HCT116 (cell line): Measurements from ENCODE around the gene OPRL1. TPM values are rescaled to one million over a fixed set of nuclear protein-coding genes. Genes with fewer than 3 reads are reported as not detected.

Experiments used
- ATAC-seq: fragments of 200-7000 bp; cut with Tn5 transposase; 2 replicates; pipeline ENCODE4 v1.9.1; 2020; ENCODE audit warnings: mild to moderate bottlenecking, moderate library complexity
- BruUV-seq: library from RNA; stranded (reverse); fragments of 400-500 nt; replicated peaks from 2 replicates; lab custom pipeline; 2021; lab: Mats Ljungman, UMichigan
- CTCF ChIA-PET: fragments of 300-600 bp; sonication (Branson Sonifier 250); formaldehyde crosslinking; loops from one replicate; lab custom pipeline; 2021; ENCODE audit warnings: antibody characterized with exemption; lab: Charles Lee
- POLR2A ChIA-PET: fragments of 300-600, 350-600 bp; sonication (Branson Sonifier 250); formaldehyde crosslinking; loops from one replicate; lab custom pipeline; 2021; ENCODE audit warnings: antibody characterized with exemption; lab: Charles Lee
- RAD21 ChIA-PET, 2 experiments: fragments of 300-600 bp; sonication (Branson Sonifier 250); formaldehyde crosslinking; loops; one replicate each; lab custom pipeline; 2023; ENCODE audit warnings: low total read pairs in 2 of 2; ENCODE audit not compliant: uncharacterized antibody in 2 of 2, unreplicated experiment in 2 of 2, low non-redundant PET in 1 of 2; lab: Charles Lee
- DNase-seq: peaks from one replicate; pipeline ENCODE4 v3.0.0-alpha.2; 2010; ENCODE audit warnings: low read depth, low spot score
- H2AFZ ChIP-seq: fragments of 200-600 bp; shearing (Covaris generic), sonication (generic); 2 replicates; pipeline ENCODE4 v1.6.1; 2017; ENCODE audit warnings: low read depth, mixed run types, mixed read lengths, antibody characterized with exemption, low read length; ENCODE audit not compliant: poor library complexity, severe bottlenecking
- H3K27ac ChIP-seq: 2 replicates; pipeline ENCODE4 v1.5.1; 2012; ENCODE audit warnings: low read depth, low read length
- H3K27me3 ChIP-seq: fragments of 200-600 bp; sonication (generic); 2 replicates; pipeline ENCODE4 v1.6.1; 2016; ENCODE audit warnings: mixed run types, low read length, mixed read lengths; ENCODE audit not compliant: insufficient read depth
- H3K36me3 ChIP-seq, 2 experiments: fragments of 200-500 bp in 1 of 2; fragments of 200-600 bp in 1 of 2; sonication (Bioruptor generic) in 1 of 2; sonication (generic) in 1 of 2; 2 replicates each; pipeline versions ENCODE4 v1.5.1 to v1.6.1; 2014 to 2016; ENCODE audit warnings: low read length in 2 of 2, inconsistent platforms in 1 of 2, mixed read lengths in 1 of 2, mixed run types in 1 of 2; ENCODE audit not compliant: insufficient read depth in 2 of 2, control insufficient read depth in 1 of 2
- H3K4me1 ChIP-seq, 2 experiments: fragments of 200-600 bp in 1 of 2; sonication (generic) in 1 of 2; 2 replicates each; pipeline versions ENCODE4 v1.5.1 to v1.6.1; 2012 to 2017; ENCODE audit warnings: low read length in 2 of 2, inconsistent platforms in 1 of 2, mild to moderate bottlenecking in 1 of 2, mixed read lengths in 1 of 2, mixed run types in 1 of 2, moderate library complexity in 1 of 2; ENCODE audit not compliant: insufficient read depth in 2 of 2, control insufficient read depth in 1 of 2
- H3K4me2 ChIP-seq: fragments of 200-600 bp; sonication (generic); 2 replicates; pipeline ENCODE4 v1.6.1; 2017; ENCODE audit warnings: mixed run types, low read length, mixed read lengths
- H3K4me3 ChIP-seq, 2 experiments: fragments of 200-600 bp in 1 of 2; sonication (generic) in 1 of 2; replicated peaks in 1 of 2; 2 replicates each; pipeline ENCODE4 v1.5.1; 2011 to 2016; ENCODE audit warnings: low read length in 2 of 2, control low read depth in 1 of 2, low read depth in 1 of 2, mild to moderate bottlenecking in 1 of 2, mixed read lengths in 1 of 2, mixed run types in 1 of 2
- H3K79me2 ChIP-seq: fragments of 200-600 bp; sonication (generic); 2 replicates; pipeline ENCODE4 v1.6.1; 2017; ENCODE audit warnings: mild to moderate bottlenecking, mixed run types, low read length, moderate library complexity, mixed read lengths; ENCODE audit not compliant: insufficient read depth
- H3K9ac ChIP-seq: fragments of 200-600 bp; sonication (generic); 2 replicates; pipeline ENCODE4 v1.6.1; 2016; ENCODE audit warnings: low read length, mixed read lengths
- H3K9me2 ChIP-seq: fragments of 200-600 bp; sonication (generic), shearing (Covaris generic); 2 replicates; pipeline ENCODE4 v1.6.1; 2017; ENCODE audit warnings: mixed run types, mild to moderate bottlenecking, moderate library complexity; ENCODE audit not compliant: insufficient read depth
- H3K9me3 ChIP-seq, 2 experiments: fragments of 200-500 bp in 1 of 2; fragments of 200-600 bp in 1 of 2; sonication (Bioruptor generic) in 1 of 2; sonication (generic) in 1 of 2; 2 replicates each; pipeline ENCODE4 v1.6.1; 2014 to 2017; ENCODE audit warnings: low read length in 2 of 2, mixed read lengths in 2 of 2, inconsistent platforms in 1 of 2, low read depth in 1 of 2, mild to moderate bottlenecking in 1 of 2, mixed run types in 1 of 2, moderate library complexity in 1 of 2; ENCODE audit not compliant: control insufficient read depth in 1 of 2, insufficient read depth in 1 of 2
- H4K20me1 ChIP-seq: fragments of 200-600 bp; sonication (generic), shearing (Covaris generic); 2 replicates; pipeline ENCODE4 v1.6.1; 2017; ENCODE audit warnings: mixed run types, mild to moderate bottlenecking, moderate library complexity; ENCODE audit not compliant: insufficient read depth
- ATF3 ChIP-seq: IDR thresholded peaks from 2 replicates; pipeline ENCODE4 v1.6.1; 2012
- CBX3 ChIP-seq: IDR thresholded peaks from 2 replicates; pipeline ENCODE4 v1.6.1; 2012; ENCODE audit warnings: low read depth
- CEBPB ChIP-seq: IDR thresholded peaks from 2 replicates; pipeline ENCODE4 v1.6.1; 2012; ENCODE audit warnings: low read depth
- ELF1 ChIP-seq: IDR thresholded peaks from 2 replicates; pipeline ENCODE4 v1.6.1; 2012; ENCODE audit warnings: low read depth, borderline replicate concordance
- EZH2phosphoT487 ChIP-seq: fragments of 200-600 bp; IDR thresholded peaks from 2 replicates; pipeline ENCODE4 v1.6.1; 2018; ENCODE audit warnings: antibody characterized with exemption, borderline replicate concordance
- JUND ChIP-seq: IDR thresholded peaks from 2 replicates; pipeline ENCODE4 v1.6.1; 2012
- RAD21 ChIP-seq: IDR thresholded peaks from 2 replicates; pipeline ENCODE4 v1.6.1; 2012; ENCODE audit warnings: low read depth, mild to moderate bottlenecking
- SIN3A ChIP-seq: IDR thresholded peaks from 2 replicates; pipeline ENCODE4 v1.6.1; 2012; ENCODE audit warnings: low read depth
- TCF7L2 ChIP-seq: IDR thresholded peaks from 2 replicates; pipeline ENCODE4 v1.7.0; 2011; ENCODE audit warnings: borderline replicate concordance, inconsistent platforms; ENCODE audit not compliant: insufficient read depth, insufficient read length; ENCODE audit errors: extremely low read depth
- ZBTB33 ChIP-seq: IDR thresholded peaks from 2 replicates; pipeline ENCODE4 v1.6.1; 2011; ENCODE audit warnings: mild to moderate bottlenecking, low read length, moderate library complexity; ENCODE audit not compliant: insufficient replicate concordance; ENCODE audit errors: extremely low read depth
- ZFX ChIP-seq: fragments of 450-650 bp; IDR thresholded peaks from 2 replicates; pipeline ENCODE4 v1.6.1; 2017
- ZNF274 ChIP-seq: fragments of 200-500 bp; sonication (Bioruptor generic); IDR thresholded peaks from 2 replicates; pipeline ENCODE4 v1.6.1; 2014; ENCODE audit warnings: mild to moderate bottlenecking, low read depth, low read length, inconsistent platforms
- intact Hi-C: fragments of 100-400 bp; cut with micrococcal nuclease; formaldehyde crosslinking; loops from 2 replicates; pipeline ENCODE4 v1.10.0; 2022
- total RNA-seq: library from RNA; stranded (reverse); gene quantifications from one replicate; pipeline ENCODE4 v1.2.1, GENCODE V29; 2021; ENCODE audit not compliant: unreplicated experiment
- TF ChIP-seq, protein P1 (sequence below), 3 experiments: fragments of 200-600 bp in 1 of 3; sonication (generic) in 1 of 3; IDR thresholded peaks in 2 of 3; conservative IDR thresholded peaks in 1 of 3; 2 replicates each; pipeline ENCODE4 v1.5.1; 2012 to 2017; ENCODE audit warnings: low read depth in 2 of 3, low read length in 2 of 3, antibody characterized with exemption in 1 of 3, borderline replicate concordance in 1 of 3, control low read depth in 1 of 3, mild to moderate bottlenecking in 1 of 3, mixed read lengths in 1 of 3, mixed run types in 1 of 3, moderate library complexity in 1 of 3; ENCODE audit not compliant: insufficient read depth in 1 of 3

Gene OPRL1
- total RNA-seq, 1 experiment from 2014 or later, result 1.6 TPM

GRCh38 chr20:64140061-64140931 is 60.4 kb downstream of the OPRL1 start:
- POLR2A ChIA-PET, result no interaction called here
- no peak overlapping the region for H3K9ac ChIP-seq
- no TSS peak for BruUV-seq

More at GRCh38 chr20:64140061-64140931, 60.4 kb downstream of the OPRL1 start:
- H3K4me1 ChIP-seq, result no peaks in the 10 kb centered on the region
- CTCF ChIA-PET, result no interaction called here
- no peaks in the 10 kb centered on the region for H3K9me2 ChIP-seq
- RAD21 ChIA-PET, result no interaction called here
- H3K4me2 ChIP-seq, result no peak overlapping the region
- ATAC-seq (no peak), DNase-seq (no peak)
- no peaks in the 10 kb centered on the region for H4K20me1 ChIP-seq
- no peak overlapping the region for H3K27ac ChIP-seq
- no peaks in the 10 kb centered on the region for H3K79me2 ChIP-seq
- no peak overlapping the region for H2AFZ ChIP-seq
- TF ChIP-seq RAD21 (no peak), ZBTB33 (no peak), ZFX (no peak), CEBPB (no peak), ELF1 (no peak), TCF7L2 (no peak), ZNF274 (no peak), SIN3A (no peak), CBX3 (no peak), JUND (no peak), EZH2phosphoT487 (no peak), ATF3 (no peak)
- TF ChIP-seq, protein P1, sequence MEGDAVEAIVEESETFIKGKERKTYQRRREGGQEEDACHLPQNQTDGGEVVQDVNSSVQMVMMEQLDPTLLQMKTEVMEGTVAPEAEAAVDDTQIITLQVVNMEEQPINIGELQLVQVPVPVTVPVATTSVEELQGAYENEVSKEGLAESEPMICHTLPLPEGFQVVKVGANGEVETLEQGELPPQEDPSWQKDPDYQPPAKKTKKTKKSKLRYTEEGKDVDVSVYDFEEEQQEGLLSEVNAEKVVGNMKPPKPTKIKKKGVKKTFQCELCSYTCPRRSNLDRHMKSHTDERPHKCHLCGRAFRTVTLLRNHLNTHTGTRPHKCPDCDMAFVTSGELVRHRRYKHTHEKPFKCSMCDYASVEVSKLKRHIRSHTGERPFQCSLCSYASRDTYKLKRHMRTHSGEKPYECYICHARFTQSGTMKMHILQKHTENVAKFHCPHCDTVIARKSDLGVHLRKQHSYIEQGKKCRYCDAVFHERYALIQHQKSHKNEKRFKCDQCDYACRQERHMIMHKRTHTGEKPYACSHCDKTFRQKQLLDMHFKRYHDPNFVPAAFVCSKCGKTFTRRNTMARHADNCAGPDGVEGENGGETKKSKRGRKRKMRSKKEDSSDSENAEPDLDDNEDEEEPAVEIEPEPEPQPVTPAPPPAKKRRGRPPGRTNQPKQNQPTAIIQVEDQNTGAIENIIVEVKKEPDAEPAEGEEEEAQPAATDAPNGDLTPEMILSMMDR (IDR thresholded peaks at IDR 0.05 in 2 of 3, conservative IDR thresholded peaks at IDR 0.05 in 1 of 3; ENCODE audit: borderline replicate concordance in 1 of 3, insufficient read depth in 1 of 3, low read depth in 2 of 3, low read length in 2 of 3), result no peak
- intact Hi-C loops, result no loop called here
- H3K9me3 ChIP-seq, result peaks cover 12 to 24% of the 10 kb centered on the region in 2 experiments; a peak in 2 of 4 replicates
- no peak overlapping the region for H3K4me3 ChIP-seq
- H3K27me3 ChIP-seq, result no peaks in the 10 kb centered on the region
- H3K36me3 ChIP-seq, result no peaks in the 10 kb centered on the region
